SK-N-SH treated with all-trans-retinoic acid at 6 μM for 48 hours (cell line): Measurements from ENCODE around the gene CFAP74.

Experiments
- ARNTL ChIP-seq: fragments of 450-650 bp; formaldehyde crosslinking; IDR thresholded peaks from 2 replicates; pipeline ENCODE4 v1.5.0; 2020; ENCODE audit warnings: low read depth, mild to moderate bottlenecking, moderate library complexity, borderline replicate concordance
- CREB5 ChIP-seq: fragments of 250-450 bp; sonication (Bioruptor Pico); IDR thresholded peaks from 2 replicates; pipeline ENCODE4 v1.5.1; 2020; ENCODE audit warnings: low read depth, mild to moderate bottlenecking, moderate library complexity
- OSR1 ChIP-seq: fragments of 250-450 bp; sonication (Bioruptor Pico); IDR thresholded peaks from 2 replicates; pipeline ENCODE4 v1.8.0; 2022; ENCODE audit warnings: moderate library complexity, mild to moderate bottlenecking, inconsistent platforms
- SNAI2 ChIP-seq: fragments of 250-450 bp; sonication (Bioruptor Pico); IDR thresholded peaks from 2 replicates; pipeline ENCODE4 v1.5.0; 2020; ENCODE audit warnings: mild to moderate bottlenecking, moderate library complexity

DNA sequence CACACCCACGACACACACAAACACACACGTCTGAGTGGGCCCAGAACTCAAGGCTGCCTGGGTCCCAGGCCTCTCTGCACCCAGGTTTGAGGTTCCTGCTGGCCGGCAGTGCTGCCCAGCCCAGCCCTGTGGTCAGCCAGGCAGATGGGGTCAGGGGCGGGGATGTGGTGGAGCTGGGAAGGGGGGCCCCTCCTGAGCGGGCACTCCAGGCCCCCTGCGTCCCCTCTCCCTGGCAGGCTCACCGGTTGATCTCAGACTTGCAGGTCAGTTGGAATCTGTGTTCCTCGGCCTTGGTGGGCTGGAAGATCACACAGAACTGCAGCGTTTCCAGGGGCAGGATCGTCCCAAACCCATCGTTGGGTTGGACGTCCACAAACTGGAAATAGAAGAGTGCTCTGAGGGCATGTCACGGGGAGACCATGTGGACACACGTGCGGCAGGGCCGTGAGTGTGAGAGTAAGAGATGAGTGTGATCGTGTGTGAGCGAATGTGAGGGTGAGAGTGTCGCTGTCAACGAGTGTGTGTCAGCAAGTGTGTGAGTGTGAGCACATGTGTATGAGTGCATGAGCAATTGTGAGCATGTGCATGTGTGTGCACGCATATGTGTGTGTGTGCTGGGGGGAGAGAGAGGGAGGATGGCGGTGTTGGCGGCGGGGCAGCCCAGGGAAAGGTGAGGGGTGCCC, 64.8 kb downstream of the CFAP74 start:
- TF ChIP-seq SNAI2 (no peak), CREB5 (CRISPR knock-in tag) (no peak), OSR1 (no peak), ARNTL (CRISPR knock-in tag) (no peak)
